A172 (cell line): Measurements from ENCODE around the gene GPR37. TPM values are rescaled to one million over a fixed set of nuclear protein-coding genes. Genes with fewer than 3 reads are reported as not detected.
A peak's percentile ranks its signal among the peaks of the same experiment; 100 is the strongest.

Experiments
- DNase-seq: peaks from one replicate; pipeline ENCODE4 v3.0.0-alpha.2; 2015; ENCODE audit warnings: low spot score
- total RNA-seq: library from RNA; depleted of rRNA; stranded (reverse); fragments of >200 nt; shearing (Covaris generic); gene quantifications from 2 replicates; pipeline ENCODE4 v1.2.3, GENCODE V29; 2014

The GPR37 gene
- total RNA-seq, 1 experiment from 2014 or later, result 3.2 TPM

- no peak for DNase-seq
These were observed 15.0 kb upstream of the GPR37 start for GRCh38 chr7:124780608-124781007.

GRCh38 chr7:124780056-124780455, 14.5 kb upstream of the GPR37 start:
- DNase-seq, result no peak

- DNase-seq, result no peak
These were observed 14.0 kb upstream of the GPR37 start for GRCh38 chr7:124779620-124780019.

GRCh38 chr7:124779194-124779593, 13.6 kb upstream of the GPR37 start:
- no peak for DNase-seq

- no peak for DNase-seq
These were observed 11.7 kb upstream of the GPR37 start for GRCh38 chr7:124777268-124777667.

GRCh38 chr7:124776153-124776552, 10.6 kb upstream of the GPR37 start:
- no peak for DNase-seq

- DNase-seq, result no peak
These were observed 9.8 kb upstream of the GPR37 start for GRCh38 chr7:124775422-124775821.

GRCh38 chr7:124773938-124774337, 8.3 kb upstream of the GPR37 start:
- DNase-seq, result no peak

- no peak for DNase-seq
These were observed 7.7 kb upstream of the GPR37 start for GRCh38 chr7:124773339-124773738.

GRCh38 chr7:124769136-124769535, 3.5 kb upstream of the GPR37 start:
- no peak for DNase-seq

GRCh38 chr7:124768525-124768924, 2.9 kb upstream of the GPR37 start:
- DNase-seq, result no peak

- DNase-seq, result no peak
These were observed 668 bp downstream of the GPR37 start for GRCh38 chr7:124764847-124765400.

GRCh38 chr7:124764051-124764846, 1.3 kb downstream of the GPR37 start:
- no peak for DNase-seq

GRCh38 chr7:124762611-124763143, 2.9 kb downstream of the GPR37 start:
- DNase-seq, result no peak

- no peak for DNase-seq
These were observed 4.4 kb downstream of the GPR37 start for GRCh38 chr7:124761164-124761715.

- peak; percentile 27 for DNase-seq
These were observed 7.3 kb downstream of the GPR37 start for GRCh38 chr7:124758327-124758726.

GRCh38 chr7:124754576-124755268, 10.9 kb downstream of the GPR37 start:
- no peak for DNase-seq

- peak; percentile 29 for DNase-seq
These were observed 13.3 kb downstream of the GPR37 start for GRCh38 chr7:124752310-124752709.

- no peak for DNase-seq
These were observed 14.6 kb downstream of the GPR37 start for GRCh38 chr7:124751027-124751426.

- no peak for DNase-seq
These were observed 18.5 kb downstream of the GPR37 start for GRCh38 chr7:124747072-124747471.

- no peak for DNase-seq
These were observed 27.0 kb downstream of the GPR37 start for GRCh38 chr7:124738639-124739038.

GRCh38 chr7:124737760-124738300, 27.8 kb downstream of the GPR37 start:
- no peak for DNase-seq
